Measurements from ENCODE around the gene STUB1. TPM values are rescaled to one million over a fixed set of nuclear protein-coding genes. Genes with fewer than 3 reads are reported as not detected.

STUB1 gene
- total RNA-seq, 1 experiment from 2014 or later: 102 TPM

- no peaks in the 10 kb centered on the region for H3K4me1 ChIP-seq (ENCODE audit: insufficient read depth, low read length)
- no peak overlapping the region for H2AK5ac ChIP-seq (ENCODE audit: insufficient read length, low read length)
- H4K8ac ChIP-seq (replicated peaks; ENCODE audit: insufficient read length, low read depth, low read length): no peak overlapping the region
- no peak overlapping the region for H3K23ac ChIP-seq (ENCODE audit: insufficient read length, low read depth, low read length)
- no peak overlapping the region for H2BK5ac ChIP-seq (ENCODE audit: insufficient read length, low read length)
- no peak overlapping the region for H2BK20ac ChIP-seq (ENCODE audit: low read depth, low read length, poor library complexity, severe bottlenecking)
- H3K9me3 ChIP-seq (ENCODE audit: control insufficient read depth, low read depth, low read length): no peaks in the 10 kb centered on the region
- DNase-seq: no peak
- no peak for TF ChIP-seq CTCF (conservative IDR thresholded peaks at IDR 0.05)
- no peak overlapping the region for H4K5ac ChIP-seq (ENCODE audit: insufficient read length, low read depth, low read length)
- no peak overlapping the region for H3K4ac ChIP-seq (ENCODE audit: low read depth, low read length)
- peaks cover 21% of the 10 kb centered on the region; the same call in 1 of the 2 replicates for H3K27me3 ChIP-seq (ENCODE audit: insufficient read depth, low read length)
- H3K56ac ChIP-seq (ENCODE audit: insufficient read length, low read depth, low read length): no peak overlapping the region
- no peak overlapping the region for H2BK12ac ChIP-seq (ENCODE audit: insufficient read length, low read depth, low read length)
- no peak overlapping the region for H3K18ac ChIP-seq (ENCODE audit: insufficient read length, low read depth, low read length)
- H3K14ac ChIP-seq (ENCODE audit: insufficient read depth, low read length): no peak overlapping the region
- H2BK120ac ChIP-seq (ENCODE audit: low read depth, low read length, poor library complexity, severe bottlenecking): no peak overlapping the region
- H3K4me1 Mint-ChIP-seq: peaks cover 4 to 13% of the 10 kb centered on the region in 2 experiments
- H3K27ac ChIP-seq (ENCODE audit: insufficient read length, low read depth, low read length): no peak overlapping the region
- H2AFZ ChIP-seq (ENCODE audit: low read length): no peak overlapping the region
- H3K36me3 Mint-ChIP-seq (ENCODE audit: insufficient read depth in 1 of 3, low read depth in 3 of 3): no peaks in the 10 kb centered on the region
- H3K9me3 Mint-ChIP-seq: peaks cover 0 to 2% of the 10 kb centered on the region in 2 experiments; a peak in 2 of 5 replicates
- no peak overlapping the region for H3T11ph ChIP-seq (ENCODE audit: low read length)
- peaks cover 79% of the 10 kb centered on the region for H3K27me3 Mint-ChIP-seq (ENCODE audit: low read depth)
- no peaks in the 10 kb centered on the region for H4K20me1 ChIP-seq (ENCODE audit: control insufficient read depth, insufficient read depth, insufficient read length)
- H3K4me3 Mint-ChIP-seq: no peak overlapping the region
- H3K27ac Mint-ChIP-seq: no peak overlapping the region
- no peak overlapping the region for H4K91ac ChIP-seq (ENCODE audit: insufficient read length, low read depth, low read length)
- no peak overlapping the region for H2BK15ac ChIP-seq (ENCODE audit: low read depth, low read length)
- peaks cover 12% of the 10 kb centered on the region for H3K23me2 ChIP-seq (ENCODE audit: insufficient read length, low read depth, low read length, poor library complexity, severe bottlenecking)
- WGBS (ENCODE audit: extremely low coverage, insufficient read length, low lambda C conversion rate): no CpG with 5 or more reads among the region's 12 CpGs
- no peak overlapping the region for H3K4me2 ChIP-seq (ENCODE audit: insufficient read depth, insufficient read length, low read length)
- H3K9ac ChIP-seq (ENCODE audit: extremely low read depth, insufficient read length, low read length): no peak overlapping the region
- no peaks in the 10 kb centered on the region for H3K79me1 ChIP-seq (ENCODE audit: insufficient read depth, low read depth, low read length, poor library complexity, severe bottlenecking)
- no peaks in the 10 kb centered on the region for H3K79me2 ChIP-seq (ENCODE audit: insufficient read depth, low read length)
Measured at GRCh38 chr16:711084-711483, 30.9 kb downstream of the STUB1 start.

All from H9 (cell line).